Smooth muscle cell of the brain vasculature (primary cell): Measurements from ENCODE around the gene SPECC1.
"Not testable (repeated sequence)": the region's sequence is repeated elsewhere in the genome, so short reads cannot be mapped to it uniquely, and the experiment has no call there.

ENCODE experiments used
- DNase-seq: peaks from one replicate; pipeline ENCODE4 v3.0.0-alpha.2; 2012; ENCODE audit warnings: low read depth, low spot score

SPECC1 gene

DNA sequence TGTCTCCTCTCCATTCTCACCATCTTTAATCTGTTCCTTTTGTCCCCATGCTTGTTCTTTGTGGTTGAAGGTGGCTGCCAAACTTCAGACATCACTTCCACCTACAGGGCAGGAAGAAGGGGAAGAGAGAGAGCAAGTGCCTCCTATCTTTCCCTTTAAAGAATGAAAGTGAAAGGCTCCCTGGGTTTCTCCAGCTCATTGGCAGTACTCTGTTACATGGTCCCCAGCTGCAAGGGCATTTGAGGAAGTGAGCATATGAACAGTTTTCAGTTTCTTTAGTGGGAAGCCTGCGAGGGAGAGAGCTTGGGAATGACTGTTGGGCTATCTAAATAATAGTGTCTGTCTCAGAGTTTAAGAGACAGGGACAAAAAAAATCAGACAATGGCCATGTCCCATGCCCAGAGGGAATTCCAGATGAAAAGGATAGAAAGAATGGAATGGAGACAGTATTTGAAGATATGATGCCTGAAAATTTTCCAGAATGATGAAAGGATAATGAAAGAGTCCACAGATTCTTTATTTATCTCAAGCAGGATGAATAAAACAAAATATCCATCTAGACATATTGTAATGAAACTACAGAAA is 298.3 kb downstream of the SPECC1 start:
- no peak for DNase-seq

DNA sequence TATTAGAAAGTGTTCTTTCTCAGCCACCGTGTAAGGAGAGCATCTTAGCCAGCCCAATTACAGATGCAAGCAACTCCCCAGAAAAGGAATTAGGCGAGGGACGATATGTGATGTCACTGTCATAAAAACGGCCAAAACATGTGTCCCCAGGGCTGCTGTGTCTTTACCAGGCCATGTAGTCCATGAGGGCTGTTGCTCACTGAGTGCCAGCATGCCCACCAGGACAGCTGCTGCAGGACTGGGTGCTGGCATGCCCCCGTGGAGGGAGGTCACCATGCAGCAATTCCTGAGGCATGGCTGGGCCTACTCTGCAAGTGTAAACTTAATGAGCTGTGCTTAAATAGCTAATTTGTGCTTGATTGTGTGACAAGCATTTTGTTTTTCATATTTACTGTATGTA is 301.3 kb downstream of the SPECC1 start:
- no peak for DNase-seq

DNA sequence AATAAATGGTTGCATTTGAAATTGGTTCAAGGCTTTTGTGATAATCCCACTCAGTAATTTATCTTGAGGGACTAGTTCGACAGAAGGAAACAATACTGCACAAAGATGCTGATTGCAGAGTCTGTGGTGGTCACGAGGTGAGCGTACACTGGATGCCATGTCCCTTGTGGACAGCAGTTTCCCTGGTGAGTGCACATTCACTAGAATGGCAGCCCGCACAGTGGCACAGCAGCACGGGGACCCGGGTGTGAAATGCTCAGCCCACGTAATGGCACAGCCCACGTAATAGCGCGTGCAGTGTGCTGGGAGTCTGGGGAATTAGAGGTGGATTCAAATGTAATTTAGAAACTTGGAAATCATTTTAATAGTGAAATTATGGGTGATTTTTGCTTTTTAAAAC is 304.1 kb downstream of the SPECC1 start:
- no peak for DNase-seq

DNA sequence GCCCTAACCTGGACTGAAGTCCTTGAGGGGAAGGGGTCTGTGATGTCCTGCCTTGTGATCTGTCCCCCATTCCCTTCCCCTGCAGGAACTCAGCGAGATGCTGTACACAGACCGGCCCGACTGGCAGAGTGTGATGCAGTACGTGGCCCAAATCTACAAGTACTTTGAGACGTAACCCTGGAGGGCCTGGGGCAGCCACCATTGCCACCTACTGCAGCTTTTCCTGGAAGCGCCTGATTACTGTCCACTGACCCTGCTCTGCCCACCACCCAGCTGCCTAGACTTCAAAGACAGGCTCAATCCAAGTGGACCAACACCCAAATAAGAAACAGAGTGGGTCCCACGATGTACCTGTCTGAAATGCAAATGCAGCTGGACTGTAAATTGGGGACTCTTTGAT is 304.7 kb downstream of the SPECC1 start:
- DNase-seq, result no peak

DNA sequence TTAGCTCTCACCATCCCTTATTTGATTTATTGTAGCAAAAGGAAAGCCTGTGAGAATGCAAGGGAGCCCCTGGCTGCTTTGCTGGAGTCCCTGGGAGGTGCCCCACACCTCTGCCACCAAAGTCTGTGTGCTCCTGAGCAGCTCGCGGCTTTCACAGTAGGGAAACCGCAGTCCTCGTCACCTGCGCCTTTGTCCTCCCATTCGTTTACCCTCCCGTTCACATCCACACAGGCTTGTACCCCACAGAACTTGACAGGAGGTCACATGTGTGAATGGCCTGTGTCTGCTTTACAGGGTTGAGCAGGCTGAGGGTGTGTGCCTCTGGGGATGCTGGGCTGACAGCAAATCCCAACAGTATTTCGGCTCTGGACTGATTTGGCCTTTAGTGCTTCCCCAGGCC is 305.7 kb downstream of the SPECC1 start:
- DNase-seq, result no peak

DNA sequence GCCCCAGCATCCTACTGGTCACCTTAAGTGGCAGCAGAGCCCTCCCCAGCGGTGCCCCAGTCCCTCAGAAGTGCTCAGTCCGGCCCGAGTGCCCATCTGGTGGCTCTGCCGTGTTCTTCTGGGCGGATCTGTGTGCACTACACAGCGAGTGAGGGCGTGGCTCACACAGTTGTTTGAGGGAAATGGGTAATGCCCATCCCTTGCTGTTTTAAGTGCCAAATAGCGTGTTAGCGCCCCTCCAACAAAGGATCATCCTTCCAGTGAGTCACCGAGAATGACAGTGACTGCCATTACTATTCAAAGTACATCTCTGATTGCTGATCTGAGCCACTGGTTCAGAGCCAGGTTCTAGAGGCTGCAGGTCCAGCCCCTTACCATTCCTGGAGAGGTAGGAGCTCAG is 306.2 kb downstream of the SPECC1 start:
- DNase-seq, result no peak

DNA sequence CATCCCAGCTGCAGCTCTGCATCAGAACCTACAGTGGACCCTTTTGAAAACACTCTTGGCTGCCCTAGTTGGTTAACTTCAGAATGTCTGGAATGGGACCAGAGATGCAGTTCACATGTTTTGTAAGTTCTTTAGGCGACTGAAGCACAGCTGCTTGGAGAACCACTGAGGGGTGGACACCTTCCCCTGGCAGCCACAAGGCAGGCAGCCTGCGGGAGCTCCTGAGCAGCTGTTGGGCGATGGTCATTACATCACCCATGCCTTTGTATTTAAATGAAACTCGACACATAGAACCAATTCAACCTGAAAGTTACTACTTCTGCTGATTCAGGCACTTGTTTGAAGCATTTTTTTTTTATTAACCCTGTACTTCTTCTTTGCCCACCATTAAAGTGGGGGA is 306.7 kb downstream of the SPECC1 start:
- no peak for DNase-seq

DNA sequence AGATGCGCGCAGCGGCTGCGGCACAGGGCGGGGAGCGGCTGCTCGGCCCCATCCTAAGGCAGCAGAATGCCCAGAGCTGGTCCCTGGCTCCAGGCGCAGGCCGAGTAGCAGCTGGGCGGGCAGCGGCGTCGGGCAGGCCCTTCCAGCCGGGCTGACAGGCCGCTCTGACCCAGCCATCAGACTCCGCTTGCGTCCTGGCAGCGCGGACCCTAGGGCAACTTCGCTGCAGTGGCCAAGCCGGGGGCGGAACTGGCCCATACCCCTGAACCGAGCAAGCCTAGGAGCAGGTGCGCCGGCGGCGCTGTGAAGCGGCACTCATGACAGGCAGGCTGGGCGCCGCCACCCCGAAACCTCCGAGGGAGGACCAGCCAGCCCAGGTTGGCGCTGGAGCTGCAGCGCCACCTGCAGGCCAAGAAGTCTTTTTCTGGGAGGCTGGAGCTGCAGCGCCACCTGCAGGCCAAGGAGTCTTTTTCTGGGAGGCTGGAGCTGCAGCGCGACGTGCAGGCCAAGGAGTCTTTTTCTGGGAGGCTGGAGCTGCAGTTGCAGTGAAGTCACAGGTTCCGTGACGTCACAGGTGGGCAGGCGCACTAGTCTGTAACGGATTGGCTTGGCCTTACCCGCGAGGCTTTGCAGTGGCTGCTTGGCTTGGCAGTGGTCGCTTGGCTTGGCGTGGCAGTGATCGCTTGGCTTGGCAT is 311.5 kb downstream of the SPECC1 start:
- DNase-seq, result not testable (repeated sequence)

DNA sequence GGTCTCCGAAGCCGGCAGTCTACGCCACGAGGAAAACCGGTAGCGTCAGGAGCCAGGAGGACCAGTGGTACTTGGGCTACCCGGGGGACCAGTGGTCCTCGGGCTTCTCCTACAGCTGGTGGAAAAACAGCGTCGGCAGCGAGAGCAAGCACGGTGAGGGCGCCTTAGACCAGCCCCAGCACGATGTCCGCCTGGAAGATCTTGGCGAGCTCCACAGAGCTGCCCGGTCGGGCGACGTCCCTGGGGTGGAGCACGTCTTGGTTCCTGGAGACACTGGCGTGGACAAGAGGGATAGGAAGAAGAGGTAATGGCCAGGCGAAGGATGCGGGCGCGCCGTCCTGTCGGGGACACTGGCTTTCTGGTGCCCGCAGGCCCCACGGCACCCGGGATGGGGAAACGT is 312.2 kb downstream of the SPECC1 start:
- not testable (repeated sequence) for DNase-seq

DNA sequence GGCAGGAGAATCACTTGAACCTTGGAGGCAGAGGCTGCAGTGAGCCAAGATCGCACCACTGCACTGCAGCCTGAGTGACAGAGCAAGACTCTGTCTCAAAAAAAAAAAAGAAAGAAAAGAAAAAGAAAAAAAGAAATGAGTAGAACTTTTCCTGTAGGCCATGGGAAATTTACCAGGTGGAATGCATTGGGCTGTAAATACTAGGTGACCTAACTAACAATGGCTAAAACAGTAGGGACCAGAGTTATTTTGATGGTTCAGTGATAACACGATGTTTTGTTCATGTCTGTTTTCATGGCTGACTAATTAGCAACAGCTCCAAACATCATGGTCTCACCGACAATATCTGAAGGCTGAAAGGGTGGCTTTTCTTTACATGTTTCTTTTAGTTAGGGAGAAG is 318.6 kb downstream of the SPECC1 start:
- not testable (repeated sequence) for DNase-seq

DNA sequence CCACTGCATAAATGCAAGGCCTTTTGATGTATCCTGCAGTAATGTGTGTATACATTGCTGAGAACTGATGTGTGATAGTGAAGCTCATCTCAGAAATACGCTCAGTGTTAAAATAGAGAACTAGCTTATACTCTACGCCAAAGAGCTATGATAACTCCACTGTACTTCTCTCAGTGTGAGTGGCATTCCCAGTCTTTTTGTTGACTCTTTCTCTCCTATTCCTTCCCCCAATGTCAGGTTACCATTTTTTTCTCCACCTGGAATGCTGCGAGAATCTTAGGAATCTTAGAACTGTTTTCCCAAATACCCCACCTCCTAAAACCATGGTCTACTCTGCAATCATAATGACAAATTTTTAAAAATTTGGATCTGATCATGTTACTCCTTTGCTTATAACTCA is 342.2 kb downstream of the SPECC1 start:
- DNase-seq, result not testable (repeated sequence)

DNA sequence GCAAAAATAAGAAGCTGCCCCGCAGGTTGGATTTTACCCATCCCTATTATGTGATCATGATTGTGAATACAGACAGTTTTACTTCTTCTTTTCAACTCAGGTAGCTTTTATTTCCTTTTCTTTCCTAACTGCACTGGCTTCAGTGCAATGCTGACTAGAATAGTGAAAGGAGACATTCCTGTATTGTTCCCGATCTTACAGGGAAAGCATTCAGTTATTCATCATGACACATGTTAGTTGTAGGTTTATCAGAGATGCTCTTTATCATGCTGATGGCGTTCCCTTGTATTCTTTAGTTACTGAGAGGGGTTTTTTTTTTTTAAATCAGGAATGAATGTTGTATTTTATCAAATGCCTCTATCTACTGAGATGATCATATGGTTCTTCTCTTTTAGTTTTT is 343.4 kb downstream of the SPECC1 start:
- DNase-seq, result not testable (repeated sequence)

DNA sequence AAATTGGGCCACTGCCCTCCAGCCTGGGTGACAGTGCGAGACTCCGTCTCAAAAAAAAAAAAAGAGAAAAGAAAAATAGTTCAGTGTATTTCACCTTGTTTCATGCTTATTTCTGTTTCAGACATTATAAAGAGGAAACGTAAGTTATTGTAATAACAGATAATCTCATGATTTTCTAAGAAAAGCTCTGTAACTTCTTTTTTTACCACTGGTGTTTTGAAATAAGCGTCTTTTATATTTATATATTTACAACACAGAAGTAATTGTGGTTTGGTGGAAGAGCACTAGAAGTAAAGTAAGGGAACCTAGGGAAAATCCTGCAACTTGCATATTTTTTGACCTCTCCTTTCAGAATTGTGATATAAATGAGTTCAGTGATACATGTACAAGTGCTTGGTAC is 354.7 kb downstream of the SPECC1 start:
- DNase-seq, result not testable (repeated sequence)
